A549 (cell line): Measurements from ENCODE around the gene GATA2.

Source experiments
- CTCF ChIP-seq: fragments of >200 bp; sonication (Bioruptor Twin); formaldehyde crosslinking; IDR thresholded peaks from 3 replicates; pipeline ENCODE4 v1.5.1; 2016
- EP300 ChIP-seq, 2 experiments: fragments of >200 bp; sonication (Bioruptor Twin); formaldehyde crosslinking; IDR thresholded peaks; 2 replicates in 1 of 2; 3 replicates in 1 of 2; pipeline ENCODE4 v1.6.1; 2016 to 2017
- HDAC2 ChIP-seq: fragments of 200-600 bp; sonication (generic); IDR thresholded peaks from 2 replicates; pipeline ENCODE4 v1.6.1; 2016
- JUN ChIP-seq, 2 experiments: fragments of >200 bp; sonication (Bioruptor Twin); formaldehyde crosslinking; IDR thresholded peaks; 2 replicates in 1 of 2; 3 replicates in 1 of 2; pipeline ENCODE4 v1.6.1; 2016 to 2017
- MAZ ChIP-seq: fragments of 150-350 bp; IDR thresholded peaks from 2 replicates; pipeline ENCODE4 v1.6.1; 2014; ENCODE audit warnings: antibody characterized with exemption, low read depth, low read length, borderline replicate concordance
- MYC ChIP-seq: IDR thresholded peaks from 2 replicates; pipeline ENCODE4 v1.6.1; 2012; ENCODE audit warnings: mild to moderate bottlenecking, inconsistent platforms, low read length, improper control_type of control experiment, borderline replicate concordance
- PBX3 ChIP-seq: IDR thresholded peaks from 2 replicates; pipeline ENCODE4 v1.6.1; 2012
- POLR2A ChIP-seq: IDR thresholded peaks from 2 replicates; pipeline ENCODE4 v1.6.1; 2012; ENCODE audit warnings: mild to moderate bottlenecking, low read length
- POLR2AphosphoS2 ChIP-seq: conservative IDR thresholded peaks from 2 replicates; pipeline ENCODE4 v1.6.1; 2012; ENCODE audit warnings: low read length, improper control_type of control experiment, inconsistent platforms

GRCh38 chr3:128432971-128433836 lies 59.8 kb downstream of the GATA2 start:
- TF ChIP-seq POLR2AphosphoS2 (no peak), PBX3 (no peak), MAZ (no peak), POLR2A (no peak), CTCF (no peak), HDAC2 (no peak), MYC (no peak), EP300 (IDR thresholded peaks at IDR 0.05) (no peak), JUN (IDR thresholded peaks at IDR 0.05) (no peak)
